SH-SY5Y (cell line): Measurements from ENCODE around the gene TMEM208.

ENCODE experiments used
- GATA2 ChIP-seq: IDR thresholded peaks from 2 replicates; pipeline ENCODE4 v1.6.1; 2011; ENCODE audit warnings: mild to moderate bottlenecking, low read depth, low read length
- GATA3 ChIP-seq: IDR thresholded peaks from 2 replicates; pipeline ENCODE4 v1.6.1; 2011; ENCODE audit warnings: low read depth, mild to moderate bottlenecking, low read length, moderate library complexity

TMEM208 gene

GRCh38 chr16:67226804-67227566 lies at the start of gene TMEM208:
TSS of gene TMEM208 (plus strand) at chr16:67227130. CDS start at chr16:67227219, 89 bp downstream.
- no peak for TF ChIP-seq GATA2
- no peak for TF ChIP-seq GATA3

- TF ChIP-seq GATA3 = no peak
- TF ChIP-seq GATA2 = no peak
Observed at GRCh38 chr16:67177743-67178699, 48.9 kb upstream of the TMEM208 start.

GRCh38 chr16:67179421-67180080 lies 47.4 kb upstream of the TMEM208 start:
- no peak for TF ChIP-seq GATA2
- no peak for TF ChIP-seq GATA3

- no peak for TF ChIP-seq GATA2
Observed at GRCh38 chr16:67180166-67180565, 46.8 kb upstream of the TMEM208 start.

- no peak for TF ChIP-seq GATA3
Observed at GRCh38 chr16:67181346-67181745, 45.6 kb upstream of the TMEM208 start.

GRCh38 chr16:67182288-67182687 lies 44.6 kb upstream of the TMEM208 start:
- TF ChIP-seq GATA3 = no peak
- no peak for TF ChIP-seq GATA2

GRCh38 chr16:67183284-67183626 lies 43.7 kb upstream of the TMEM208 start:
- no peak for TF ChIP-seq GATA2

- TF ChIP-seq GATA3 = no peak
- TF ChIP-seq GATA2 = peak; percentile 34; the same call in 1 of the 2 replicates
Observed at GRCh38 chr16:67183627-67184452, 43.1 kb upstream of the TMEM208 start, which contains the start of gene MATCAP1. TSS of gene MATCAP1 (minus strand) at chr16:67183963. CDS start at chr16:67180610, 3,353 bp downstream.

GRCh38 chr16:67184453-67184994 lies 42.4 kb upstream of the TMEM208 start:
- no peak for TF ChIP-seq GATA2
- no peak for TF ChIP-seq GATA3

- TF ChIP-seq GATA2 (no peak), GATA3 (no peak)
Observed at GRCh38 chr16:67184995-67185650, 41.8 kb upstream of the TMEM208 start.

- no peak for TF ChIP-seq GATA3
- no peak for TF ChIP-seq GATA2
Observed at GRCh38 chr16:67185651-67186134, 41.2 kb upstream of the TMEM208 start.

GRCh38 chr16:67186550-67186950 lies 40.4 kb upstream of the TMEM208 start:
- TF ChIP-seq GATA2 (no peak), GATA3 (no peak)
